ENCODE data around the gene CDH23.

- TF ChIP-seq CTCF (IDR thresholded peaks at IDR 0.05; ENCODE audit: low read length), result no peak
- TF ChIP-seq EZH2 (optimal IDR thresholded peaks at IDR 0.05; ENCODE audit: low read depth, low read length), result no peak
- TF ChIP-seq EZH2phosphoT487 (IDR thresholded peaks at IDR 0.05; ENCODE audit: low read length), result no peak
Measured at GRCh38 chr10:71513540-71513853, 116.8 kb downstream of the CDH23 start.

Data from MM.1S (cell line).